ENCODE measurements around the gene ZNF521.

The ZNF521 gene

GRCh38 chr18:25223899-25224886 is 127.8 kb downstream of the ZNF521 start:
- no peak for DNase-seq

DNA sequence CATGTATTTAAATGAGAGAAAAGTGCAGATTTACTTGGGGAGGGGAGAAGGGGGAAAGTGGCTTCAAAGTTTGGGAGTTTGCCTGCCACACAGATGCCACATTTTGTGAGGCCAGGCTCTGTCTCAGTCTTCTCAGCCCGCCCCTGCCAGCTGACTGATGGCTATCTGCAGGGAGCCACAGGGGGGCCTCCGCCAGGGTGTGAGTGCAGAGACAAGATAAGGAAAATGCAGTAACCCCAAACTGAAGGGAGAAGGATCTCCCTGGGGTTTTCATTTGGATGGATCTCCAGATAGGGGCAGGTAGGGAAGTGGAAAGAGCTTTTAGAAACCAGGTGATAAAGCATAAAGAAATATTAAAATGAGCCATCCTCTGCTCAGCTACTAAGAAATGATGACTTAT is 128.8 kb downstream of the ZNF521 start:
- DNase-seq = no peak

- no peak for DNase-seq
These were observed 129.3 kb downstream of the ZNF521 start for GRCh38 chr18:25222648-25223047.

GRCh38 chr18:25210622-25211021 is 141.3 kb downstream of the ZNF521 start:
- DNase-seq = no peak

GRCh38 chr18:25192065-25192464 is 159.9 kb downstream of the ZNF521 start:
- no peak for DNase-seq

DNA sequence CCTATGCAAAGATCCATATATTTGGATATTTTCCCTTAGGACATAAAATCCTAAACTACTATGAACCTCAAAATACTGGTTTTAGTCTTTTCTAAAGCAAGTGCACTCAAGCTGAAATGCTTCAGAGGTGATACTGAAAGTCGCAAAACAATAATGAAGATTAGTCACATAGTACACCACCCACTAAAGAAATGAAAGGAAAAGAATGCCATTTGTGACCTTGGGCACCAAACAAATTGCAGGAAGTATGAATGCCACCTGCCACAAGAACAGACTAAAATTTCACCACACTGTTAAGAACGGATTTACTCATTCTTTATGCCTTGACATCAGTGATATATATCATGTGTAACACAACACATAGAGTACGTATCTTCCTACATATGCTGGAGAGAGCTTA is 161.5 kb downstream of the ZNF521 start:
- DNase-seq = no peak

DNA sequence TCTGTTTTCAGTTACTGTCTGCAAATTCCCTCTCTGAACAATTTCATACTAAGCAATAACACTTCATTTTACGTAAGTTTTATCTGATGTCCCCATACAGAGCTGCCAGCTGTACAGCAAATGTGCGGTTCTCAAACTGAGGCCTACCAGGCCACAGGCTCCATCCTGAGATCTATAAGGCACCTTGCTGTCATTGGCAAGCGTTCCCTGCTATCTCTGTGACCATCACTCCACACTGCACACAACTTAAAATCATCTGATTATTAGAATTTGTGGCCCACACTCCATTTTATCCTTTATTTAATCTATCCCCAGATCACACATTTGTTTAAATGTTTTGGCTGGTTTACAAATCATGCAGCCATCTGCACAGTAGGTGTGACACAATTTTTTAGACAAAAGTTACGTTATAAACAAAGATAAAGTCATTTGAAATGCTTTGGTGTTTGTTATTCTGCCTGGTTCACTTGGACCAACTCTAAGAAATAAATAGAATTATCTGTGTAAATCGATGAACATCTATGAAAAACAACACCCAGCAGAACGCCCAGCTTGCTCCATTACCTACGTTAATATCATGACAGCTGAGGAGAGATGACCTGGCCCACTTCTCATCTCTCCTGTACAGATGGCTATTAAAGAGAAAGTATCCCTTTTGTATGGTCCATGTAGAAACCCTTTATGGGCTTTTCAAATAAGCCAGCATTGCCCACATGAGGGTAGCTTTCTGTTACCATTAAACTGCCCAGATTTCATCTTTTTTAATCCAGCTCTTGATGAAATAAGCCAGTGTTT is 162.4 kb downstream of the ZNF521 start:
- no peak for DNase-seq

GRCh38 chr18:25187521-25188192 is 164.3 kb downstream of the ZNF521 start:
- no peak for DNase-seq

DNA sequence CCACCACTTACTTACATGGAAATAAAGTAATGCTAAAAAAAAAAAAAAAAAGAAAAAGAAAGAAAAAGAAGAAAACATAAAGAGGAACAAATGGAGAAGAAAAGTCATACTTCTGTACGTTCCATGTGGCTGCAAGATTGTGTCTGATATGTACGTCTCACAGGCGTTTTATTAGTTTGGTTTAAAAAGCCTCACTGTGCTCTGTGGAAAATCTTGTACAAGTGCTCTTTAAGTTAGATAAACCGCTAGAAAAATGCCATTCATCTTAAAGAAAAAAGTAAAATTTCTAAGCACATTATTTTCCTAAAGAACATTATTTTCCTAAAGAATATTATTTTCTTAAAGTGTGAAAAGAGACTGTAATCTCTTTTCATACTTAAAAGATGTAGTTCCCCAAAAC is 165.1 kb downstream of the ZNF521 start:
- no peak for DNase-seq

DNA sequence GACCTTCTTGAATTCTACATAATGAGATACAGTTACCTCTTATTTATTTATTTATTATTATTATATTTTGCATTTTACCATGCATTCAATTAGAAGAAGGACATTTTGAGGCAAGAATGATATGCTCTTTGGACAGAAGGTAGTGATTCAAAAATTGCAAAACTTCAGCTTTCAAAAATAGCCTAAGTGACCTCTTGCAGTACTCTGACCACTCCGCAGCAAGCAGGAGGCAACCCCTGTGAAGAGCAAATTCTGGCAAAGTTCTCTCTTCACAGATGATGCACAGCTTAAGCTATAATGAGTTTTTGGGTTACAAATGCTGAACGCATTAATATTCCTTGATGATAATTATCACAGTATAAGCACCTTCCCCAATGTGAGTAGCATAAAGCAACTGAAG is 170.0 kb downstream of the ZNF521 start:
- DNase-seq = no peak

GRCh38 chr18:25181581-25181980 is 170.4 kb downstream of the ZNF521 start:
- DNase-seq = no peak

DNA sequence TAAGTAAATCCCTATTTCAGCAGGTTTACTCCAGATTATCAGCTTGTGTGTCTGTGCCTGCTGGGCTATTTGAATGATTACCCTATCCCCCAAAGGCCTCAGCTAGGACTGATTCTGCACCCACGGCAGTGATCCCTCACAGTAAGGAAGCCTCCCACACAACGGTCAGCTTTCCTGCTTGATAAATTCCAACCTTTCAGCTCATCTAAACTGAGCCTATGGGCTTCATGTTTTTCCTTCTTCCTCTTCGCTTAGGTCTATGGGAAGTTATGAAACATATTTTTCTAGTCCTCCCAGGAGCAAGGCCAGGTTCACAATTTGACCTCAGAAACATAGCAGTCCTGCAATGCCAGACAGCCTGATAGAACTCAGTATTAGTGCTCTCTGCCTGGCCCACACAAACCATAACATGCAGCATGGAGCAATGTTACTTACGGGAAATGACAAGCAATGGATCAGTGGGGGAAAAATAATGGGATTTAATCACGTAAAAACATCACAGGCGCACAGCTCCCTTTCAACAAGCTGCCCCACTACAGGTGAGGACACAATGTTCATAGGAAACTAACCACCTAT is 170.9 kb downstream of the ZNF521 start:
- no peak for DNase-seq

DNA sequence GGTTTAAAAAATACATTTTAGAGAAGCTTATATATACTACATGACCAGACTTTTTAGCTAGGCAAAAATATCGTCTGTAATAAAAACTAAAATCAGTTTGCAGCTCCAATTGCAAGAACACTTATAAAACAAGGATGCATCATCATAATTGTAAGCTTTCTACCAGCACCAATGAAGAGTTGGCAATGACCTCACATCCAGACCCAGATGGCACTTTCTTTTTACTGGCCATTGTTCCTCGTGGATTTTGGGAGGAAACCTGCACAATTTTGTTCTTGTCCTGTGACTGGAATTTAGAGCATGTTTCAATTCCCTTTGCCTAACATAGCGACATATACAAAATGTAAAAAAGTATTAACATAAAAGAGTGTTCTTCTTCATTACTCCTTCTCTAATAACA is 174.3 kb downstream of the ZNF521 start:
- DNase-seq = no peak

GRCh38 chr18:25176518-25177042 is 175.4 kb downstream of the ZNF521 start:
- DNase-seq = no peak

GRCh38 chr18:25175558-25176517 is 176.1 kb downstream of the ZNF521 start:
- no peak for DNase-seq

DNA sequence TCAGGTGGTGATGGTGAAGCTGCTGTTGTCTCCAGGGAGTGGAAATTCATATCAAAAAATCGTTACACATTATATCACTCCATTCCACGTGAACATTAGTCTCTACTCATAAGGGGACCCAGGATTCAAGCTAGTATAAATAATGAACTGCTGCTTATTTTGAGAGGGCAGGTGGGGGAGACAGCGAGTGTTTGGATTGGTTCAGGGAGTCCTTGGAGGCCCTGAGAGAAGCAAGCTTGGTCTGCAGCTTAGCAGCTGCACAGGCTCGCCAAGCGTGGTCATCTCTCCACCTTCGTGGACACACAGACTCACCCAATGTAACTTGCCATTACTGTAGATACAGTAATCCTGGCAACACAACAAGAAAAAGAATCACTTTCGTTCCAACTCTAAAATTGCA is 177.6 kb downstream of the ZNF521 start:
- no peak for DNase-seq

DNA sequence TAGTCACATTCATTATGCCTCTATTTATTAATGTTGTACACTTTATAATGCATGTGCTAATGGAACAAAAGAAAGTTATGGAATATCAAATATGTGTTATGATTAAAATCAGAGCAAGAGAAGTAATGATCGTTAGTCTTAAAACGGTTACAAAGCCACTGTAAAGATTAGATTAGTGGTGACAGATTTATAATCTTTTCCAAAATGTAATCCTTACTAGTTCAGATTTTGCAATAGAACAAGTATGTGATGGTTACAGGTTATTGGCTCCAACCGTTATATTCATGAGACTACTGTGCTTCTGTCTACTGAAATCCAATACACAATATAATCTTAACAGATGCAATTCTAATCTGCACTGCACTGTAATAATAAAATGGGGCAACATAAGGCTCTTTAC is 180.6 kb downstream of the ZNF521 start:
- no peak for DNase-seq

- DNase-seq = no peak
These were observed 181.6 kb downstream of the ZNF521 start for GRCh38 chr18:25170402-25170801.

DNA sequence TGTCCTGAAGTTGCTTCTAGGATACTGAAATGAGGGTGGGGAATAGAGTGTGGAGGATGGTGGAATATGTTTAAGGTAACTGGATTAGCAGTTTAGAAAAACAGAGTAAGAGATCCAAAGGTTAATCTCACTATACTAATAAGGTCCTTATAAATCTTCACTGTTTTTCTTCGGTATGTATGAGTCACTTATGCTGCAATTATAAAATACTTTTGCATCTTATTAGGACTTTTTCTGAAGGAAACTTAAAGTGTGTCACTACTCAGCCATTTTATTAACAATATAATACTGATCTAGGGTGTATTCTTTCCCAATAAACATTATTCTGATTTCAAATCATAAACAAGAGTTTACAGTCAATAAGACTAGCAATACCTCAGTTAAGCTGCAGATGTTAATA is 182.3 kb downstream of the ZNF521 start:
- no peak for DNase-seq

- no peak for DNase-seq
These were observed 184.2 kb downstream of the ZNF521 start for GRCh38 chr18:25167612-25168410.

DNA sequence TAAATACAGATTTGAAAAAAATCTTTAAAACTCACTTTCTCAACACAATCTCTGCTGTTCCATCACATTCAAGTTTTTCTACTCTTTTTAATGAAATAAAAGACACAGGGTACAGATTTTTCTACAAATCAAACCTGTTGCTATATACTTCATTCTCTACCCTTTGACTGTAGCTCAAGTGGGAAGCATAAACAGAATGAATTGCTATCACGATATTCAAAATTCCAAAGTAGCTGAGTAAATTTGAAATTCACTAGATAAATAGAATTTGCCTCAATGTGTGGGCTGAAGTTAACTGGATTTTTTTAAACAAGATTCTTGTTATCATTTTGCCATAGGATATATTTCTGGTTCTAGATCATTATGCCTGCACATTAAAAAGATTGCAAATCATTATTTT is 185.9 kb downstream of the ZNF521 start:
- DNase-seq = no peak

Measured in activated CD4-positive, alpha-beta T cell treated with anti-CD3 and anti-CD28 coated beads, Interleukin-10, Interleukin-2, amounts not matched to agents 100 ng/mL and 50 ng/mL, durations not matched to agents 16 hours and 8 hours (primary cell).